ENCODE measurements around the gene MRPS14. TPM values are rescaled to one million over a fixed set of nuclear protein-coding genes. Genes with fewer than 3 reads are reported as not detected.
A peak's percentile ranks its signal among the peaks of the same experiment; 100 is the strongest.

Gene MRPS14
- total and polyA plus RNA-seq, 2 donors (not counting 1 experiment from before 2014, with no cell fraction given), result 9.1 to 29.4 TPM

- TF ChIP-seq CTCF (IDR thresholded peaks at IDR 0.05) (no peak), EZH2 (IDR thresholded peaks at IDR 0.05; ENCODE audit: borderline replicate concordance, insufficient read depth, low read depth, low read length, poor library complexity, severe bottlenecking) (no peak)
- CTCF ChIA-PET, result no interaction called here
- DNase-seq, result no peak
- Histone ChIP-seq H2AFZ (ENCODE audit: insufficient read depth, low read depth, low read length, poor library complexity, severe bottlenecking) (peak overlapping the region; percentile 20), H4K20me1 (ENCODE audit: control insufficient read depth, insufficient read depth, low read length, poor library complexity, severe bottlenecking) (no peaks in the 10 kb centered on the region), H3K4me1 (ENCODE audit: control insufficient read depth in 2 of 2, insufficient read depth in 2 of 2, low read length in 2 of 2) (peaks cover 3 to 5% of the 10 kb centered on the region in 2 donors), H3K27ac (ENCODE audit: low read length in 2 of 2) (no peak overlapping the region), H3K27me3 (replicated peaks in 1 of 4; ENCODE audit: control extremely low read depth in 1 of 4, control insufficient read depth in 3 of 4, insufficient read depth in 4 of 4, low read length in 3 of 4) (peaks cover 0 to 12% (median 6%) of the 10 kb centered on the region in 4 experiments), H3K79me2 (ENCODE audit: control insufficient read depth, insufficient read depth, low read length) (no peaks in the 10 kb centered on the region), H3K9ac (ENCODE audit: low read length) (no peak overlapping the region), H3K4me3 (ENCODE audit: control extremely low read depth in 1 of 5, extremely low read depth in 1 of 5, insufficient read depth in 1 of 5, low read depth in 2 of 5, low read length in 4 of 5) (no peak overlapping the region), H3K9me3 (ENCODE audit: control extremely low read depth in 1 of 3, control insufficient read depth in 2 of 3, insufficient read depth in 1 of 3, low read length in 2 of 3) (no peaks in the 10 kb centered on the region), H3K4me2 (replicated peaks; ENCODE audit: low read depth, low read length, poor library complexity, severe bottlenecking) (no peak overlapping the region), H3K36me3 (replicated peaks in 1 of 2; ENCODE audit: control extremely low read depth in 1 of 2, control insufficient read depth in 1 of 2, extremely low read depth in 1 of 2, insufficient read depth in 2 of 2, low read length in 1 of 2) (no peaks in the 10 kb centered on the region)
- peaks cover 8% of the 10 kb centered on the region for H3K4me1 Mint-ChIP-seq
- no peak overlapping the region for H3K4me3 Mint-ChIP-seq
- ATAC-seq (ENCODE audit: low read depth), result no peak
- POLR2A ChIA-PET, result no interaction called here
- H3K27me3 Mint-ChIP-seq, result peaks cover 50% of the 10 kb centered on the region
- 13% methylated on average over 6 of the region's 10 CpGs for WGBS (ENCODE audit: insufficient coverage)
- intact Hi-C loops (cut with micrococcal nuclease), result no loop called here
- no peaks in the 10 kb centered on the region for H3K9me3 Mint-ChIP-seq (ENCODE audit: insufficient read depth)
- no peak overlapping the region for H3K27ac Mint-ChIP-seq
These were observed 49.1 kb upstream of the MRPS14 start for GRCh38 chr1:175072099-175072951.

GRCh38 chr1:175071276-175071943 is 48.2 kb upstream of the MRPS14 start:
- Histone ChIP-seq H3K27me3 (replicated peaks in 1 of 4; ENCODE audit: control extremely low read depth in 1 of 4, control insufficient read depth in 3 of 4, insufficient read depth in 4 of 4, low read length in 3 of 4) (peaks cover 0 to 12% (median 6%) of the 10 kb centered on the region in 4 experiments), H3K4me2 (replicated peaks; ENCODE audit: low read depth, low read length, poor library complexity, severe bottlenecking) (no peak overlapping the region), H3K79me2 (ENCODE audit: control insufficient read depth, insufficient read depth, low read length) (no peaks in the 10 kb centered on the region), H3K9me3 (ENCODE audit: control extremely low read depth in 1 of 3, control insufficient read depth in 2 of 3, insufficient read depth in 1 of 3, low read length in 2 of 3) (no peaks in the 10 kb centered on the region), H2AFZ (ENCODE audit: insufficient read depth, low read depth, low read length, poor library complexity, severe bottlenecking) (no peak overlapping the region), H3K9ac (ENCODE audit: low read length) (no peak overlapping the region), H3K36me3 (replicated peaks in 1 of 2; ENCODE audit: control extremely low read depth in 1 of 2, control insufficient read depth in 1 of 2, extremely low read depth in 1 of 2, insufficient read depth in 2 of 2, low read length in 1 of 2) (no peaks in the 10 kb centered on the region), H3K4me3 (ENCODE audit: control extremely low read depth in 1 of 5, extremely low read depth in 1 of 5, insufficient read depth in 1 of 5, low read depth in 2 of 5, low read length in 4 of 5) (no peak overlapping the region), H3K27ac (ENCODE audit: low read length in 2 of 2) (no peak overlapping the region), H4K20me1 (ENCODE audit: control insufficient read depth, insufficient read depth, low read length, poor library complexity, severe bottlenecking) (no peaks in the 10 kb centered on the region), H3K4me1 (ENCODE audit: control insufficient read depth in 2 of 2, insufficient read depth in 2 of 2, low read length in 2 of 2) (peaks cover 3 to 5% of the 10 kb centered on the region in 2 donors)
- DNase-seq, result no peak
- intact Hi-C loops (cut with micrococcal nuclease), result no loop called here
- TF ChIP-seq EZH2 (IDR thresholded peaks at IDR 0.05; ENCODE audit: borderline replicate concordance, insufficient read depth, low read depth, low read length, poor library complexity, severe bottlenecking), result no peak
- TF ChIP-seq CTCF (IDR thresholded peaks at IDR 0.05), result no peak
- peaks cover 8% of the 10 kb centered on the region for H3K4me1 Mint-ChIP-seq
- no peak overlapping the region for H3K4me3 Mint-ChIP-seq
- H3K27ac Mint-ChIP-seq, result no peak overlapping the region
- ATAC-seq (ENCODE audit: low read depth), result no peak
- peaks cover 45% of the 10 kb centered on the region for H3K27me3 Mint-ChIP-seq
- ChIA-PET CTCF (no interaction called here), POLR2A (no interaction called here)
- 100% methylated on average over 1 of the region's 3 CpGs for WGBS (ENCODE audit: insufficient coverage)
- no peaks in the 10 kb centered on the region for H3K9me3 Mint-ChIP-seq (ENCODE audit: insufficient read depth)

Data from B cell (primary cell).